ENCODE measurements around the gene EPHB4. TPM values are rescaled to one million over a fixed set of nuclear protein-coding genes. Genes with fewer than 3 reads are reported as not detected.
A peak's percentile ranks its signal among the peaks of the same experiment; 100 is the strongest.

Gene EPHB4
- total and polyA plus RNA-seq, 2 of the 8 experiments (the other 6 are each of a cell fraction or from before 2014, with no cell fraction given) = 85.0 to 113 TPM

- Histone ChIP-seq H3K36me3 (ENCODE audit: control insufficient read depth in 2 of 4, insufficient read depth in 4 of 4, low read length in 3 of 4) (peaks cover 19 to 35% (median 30%) of the 10 kb centered on the region in 4 experiments; a peak in 7 of 8 replicates), H2AK5ac (ENCODE audit: low read depth, low read length) (0 out of 2 replicates have a peak overlapping the region, but pooled peaks have one; percentile 3), H2BK15ac (ENCODE audit: low read length) (no peak overlapping the region), H2BK12ac (ENCODE audit: low read depth, low read length) (peak overlapping the region; percentile 21; the same call in 1 of the 2 replicates), H3K14ac (ENCODE audit: insufficient read length) (no peak overlapping the region), H3K4me2 (ENCODE audit: insufficient read depth in 1 of 2, low read depth in 2 of 2, low read length in 2 of 2) (peak overlapping the region; percentile 90 to 92), H3K79me1 (ENCODE audit: low read depth, low read length) (peaks cover 5% of the 10 kb centered on the region; the same call in 1 of the 2 replicates), H3K27ac (ENCODE audit: low read depth, low read length) (no peak overlapping the region; the same call in 1 of the 2 replicates), H3K4me1 (replicated peaks in 1 of 4; ENCODE audit: control insufficient read depth in 3 of 4, insufficient read depth in 4 of 4, low read length in 3 of 4) (peaks cover 0 to 13% (median 10%) of the 10 kb centered on the region in 4 experiments; a peak in 6 of 7 replicates), H2BK20ac (ENCODE audit: low read length) (no peak overlapping the region), H3K4ac (replicated peaks; ENCODE audit: insufficient read length, low read depth, low read length) (no peak overlapping the region), H2AFZ (ENCODE audit: low read length) (no peak overlapping the region), H3K23me2 (ENCODE audit: low read depth, low read length) (peaks cover 15% of the 10 kb centered on the region; the same call in 1 of the 2 replicates), H4K91ac (replicated peaks; ENCODE audit: insufficient read length, low read length) (no peak overlapping the region), H3K18ac (ENCODE audit: extremely low read depth, low read length) (no peak overlapping the region), H2BK5ac (ENCODE audit: low read depth, low read length) (peak overlapping the region; percentile 69; the same call in 1 of the 2 replicates), H3K9ac (replicated peaks in 1 of 4; ENCODE audit: extremely low read depth in 1 of 4, low read depth in 3 of 4, low read length in 3 of 4) (peak overlapping the region in 2 of 4 experiments; percentile 14 to 58; a peak in 2 of 7 replicates), H3K27me3 (replicated peaks in 1 of 4; ENCODE audit: control insufficient read depth in 3 of 4, extremely low read depth in 1 of 4, insufficient read depth in 3 of 4, low read length in 3 of 4) (no peaks in the 10 kb centered on the region), H2BK120ac (replicated peaks; ENCODE audit: low read depth, low read length) (no peak overlapping the region), H4K5ac (ENCODE audit: insufficient read length, low read depth, low read length) (no peak overlapping the region), H3K23ac (ENCODE audit: insufficient read length) (no peak overlapping the region), H3K56ac (replicated peaks; ENCODE audit: insufficient read length, low read depth, low read length) (no peak overlapping the region), H3K4me3 (ENCODE audit: extremely low read depth in 1 of 4, insufficient read depth in 2 of 4, low read depth in 3 of 4, low read length in 4 of 4) (peak overlapping the region; percentile 88 to 100 (median 92); a peak in 6 of 8 replicates), H4K8ac (ENCODE audit: extremely low read depth, insufficient read depth, low read length) (no peak overlapping the region), H3K9me3 (ENCODE audit: insufficient read depth in 2 of 2, low read depth in 1 of 2, low read length in 1 of 2) (no peaks in the 10 kb centered on the region), H3K79me2 (ENCODE audit: control insufficient read depth in 1 of 2, insufficient read depth in 2 of 2, low read length in 2 of 2) (peaks cover 7 to 38% of the 10 kb centered on the region in 2 experiments), H4K20me1 (replicated peaks in 1 of 2; ENCODE audit: control insufficient read depth in 1 of 2, insufficient read depth in 2 of 2, low read length in 2 of 2) (peaks cover 14 to 25% of the 10 kb centered on the region in 2 experiments)
- DNase-seq (ENCODE audit: low read depth in 1 of 2, low spot score in 2 of 2) (no peak), FAIRE-seq (no peak)
- WGBS, 2 experiments (ENCODE audit: extremely low coverage in 1 of 2, insufficient coverage in 1 of 2, insufficient read length in 1 of 2, insufficient replicate concordance in 2 of 2, low coverage in 1 of 2, low lambda C conversion rate in 2 of 2, missing lambda C conversion rate in 1 of 2) = 67% methylated on average over 16 of the region's 16 CpGs; no CpG with 5 or more reads in 1 of the 2 experiments
- CTCF ChIA-PET (ENCODE audit: partially characterized antibody) = interaction anchor here (0.6 to 5.2 kb wide), 14 partner anchors 10 to 582 kb away, joined by 3 to 48 read pairs (median 4); partner anchors contain the start of genes POP7 and SLC12A9
- POLR2A ChIA-PET (ENCODE audit: partially characterized antibody) = interaction anchor here (0.8 to 6.5 kb wide), 10 partner anchors 9 to 120 kb away, joined by 3 to 76 read pairs (median 5); partner anchors contain the start of genes POP7, SLC12A9 and SRRT
- TF ChIP-seq SIN3A (conservative IDR thresholded peaks at IDR 0.05 in 1 of 2, IDR thresholded peaks at IDR 0.05 in 1 of 2; ENCODE audit: low read depth in 1 of 2, low read length in 2 of 2) (peak in 1 of 2 experiments; percentile 72; a peak in 1 of 4 replicates), RNF2 (IDR thresholded peaks at IDR 0.05; ENCODE audit: borderline replicate concordance, low read depth, low read length, missing control alignments, poor library complexity, severe bottlenecking) (no peak), KDM4A (IDR thresholded peaks at IDR 0.05; ENCODE audit: low read depth, low read length, severe bottlenecking) (no peak), RFX5 (IDR thresholded peaks at IDR 0.05; ENCODE audit: borderline replicate concordance, low read depth, low read length) (no peak), ASH2L (IDR thresholded peaks at IDR 0.05; ENCODE audit: low read length) (no peak), SP2 (IDR thresholded peaks at IDR 0.05; ENCODE audit: low read length) (no peak), KDM5A (IDR thresholded peaks at IDR 0.05; ENCODE audit: low read length) (no peak)
- TF ChIP-seq, protein P1, sequence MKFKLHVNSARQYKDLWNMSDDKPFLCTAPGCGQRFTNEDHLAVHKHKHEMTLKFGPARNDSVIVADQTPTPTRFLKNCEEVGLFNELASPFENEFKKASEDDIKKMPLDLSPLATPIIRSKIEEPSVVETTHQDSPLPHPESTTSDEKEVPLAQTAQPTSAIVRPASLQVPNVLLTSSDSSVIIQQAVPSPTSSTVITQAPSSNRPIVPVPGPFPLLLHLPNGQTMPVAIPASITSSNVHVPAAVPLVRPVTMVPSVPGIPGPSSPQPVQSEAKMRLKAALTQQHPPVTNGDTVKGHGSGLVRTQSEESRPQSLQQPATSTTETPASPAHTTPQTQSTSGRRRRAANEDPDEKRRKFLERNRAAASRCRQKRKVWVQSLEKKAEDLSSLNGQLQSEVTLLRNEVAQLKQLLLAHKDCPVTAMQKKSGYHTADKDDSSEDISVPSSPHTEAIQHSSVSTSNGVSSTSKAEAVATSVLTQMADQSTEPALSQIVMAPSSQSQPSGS (IDR thresholded peaks at IDR 0.05; ENCODE audit: low read length) = no peak
- TF ChIP-seq, protein P2, sequence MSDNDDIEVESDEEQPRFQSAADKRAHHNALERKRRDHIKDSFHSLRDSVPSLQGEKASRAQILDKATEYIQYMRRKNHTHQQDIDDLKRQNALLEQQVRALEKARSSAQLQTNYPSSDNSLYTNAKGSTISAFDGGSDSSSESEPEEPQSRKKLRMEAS (IDR thresholded peaks at IDR 0.05) = peak; percentile 46; the same call in 1 of the 2 replicates
Observed at GRCh38 chr7:100825215-100825671, 2.1 kb downstream of the EPHB4 start.

All from H1 (cell line).